Adrenal gland (tissue), 5 donors: Measurements from ENCODE around the gene HSPA12A.

Source experiments
- CTCF ChIP-seq, 6 experiments: fragments of 450-650 bp in 4 of 6; fragments of 200-600 bp in 2 of 6; sonication (generic) in 1 of 6; IDR thresholded peaks; 1 replicate in 5 of 6; 2 replicates in 1 of 6; pipeline versions ENCODE4 v1.5.1 to v1.8.0; 2016 to 2021; ENCODE audit warnings: antibody characterized with exemption in 6 of 6, mild to moderate bottlenecking in 2 of 6, moderate library complexity in 1 of 6
- POLR2A ChIP-seq, 2 donors: fragments of 450-650 bp; IDR thresholded peaks; one replicate each; pipeline ENCODE4 v1.6.1; 2017; ENCODE audit warnings: antibody characterized with exemption in 2 of 2, mild to moderate bottlenecking in 2 of 2, moderate library complexity in 1 of 2
- donor health status: DM: no; HTN: no; CAD: no.

GRCh38 chr10:116646502-116646901, 95.9 kb downstream of the HSPA12A start:
- TF ChIP-seq POLR2A (IDR thresholded peaks at IDR 0.05) (no peak), CTCF (IDR thresholded peaks at IDR 0.05) (no peak)
